ENCODE results near the gene INPP5A.

DNA sequence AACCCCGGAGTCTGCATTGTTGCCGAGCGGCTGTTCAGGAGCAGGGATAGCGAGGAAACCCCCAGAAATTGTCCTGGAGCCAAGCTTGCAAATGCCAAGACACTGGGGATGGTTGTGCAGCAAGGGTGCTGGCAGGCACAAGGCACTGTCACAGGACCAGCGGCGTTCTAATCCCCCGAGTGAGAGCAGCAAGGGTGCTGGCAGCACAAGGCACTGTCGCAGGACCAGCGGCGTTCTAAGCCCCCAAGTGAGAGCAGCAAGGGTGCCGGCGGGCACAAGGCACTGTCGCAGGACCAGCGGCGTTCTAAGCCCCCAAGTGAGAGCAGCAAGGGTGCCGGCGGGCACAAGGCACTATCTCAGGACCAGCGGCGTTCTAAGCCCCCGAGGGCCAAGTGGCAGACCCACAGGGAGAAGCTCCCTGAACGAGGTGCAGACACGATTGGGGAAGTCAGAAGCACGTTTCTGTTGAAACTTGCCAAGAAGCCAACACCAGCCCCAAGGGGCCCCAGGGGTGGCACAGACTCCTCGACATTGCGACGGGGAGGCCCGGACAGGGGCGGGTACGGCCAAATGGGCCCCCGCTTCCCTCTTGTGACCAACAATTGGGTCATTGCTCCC is 40.4 kb upstream of the INPP5A start:
- TF ChIP-seq CTCF (IDR thresholded peaks at IDR 0.05 in 2 of 3, conservative IDR thresholded peaks at IDR 0.05 in 1 of 3; ENCODE audit: borderline replicate concordance in 1 of 3, insufficient read depth in 1 of 3, low read depth in 2 of 3, low read length in 2 of 3) (no peak), POLR2A (IDR thresholded peaks at IDR 0.05; ENCODE audit: borderline replicate concordance, extremely low read depth, insufficient read depth, insufficient read length) (no peak), CEBPB (IDR thresholded peaks at IDR 0.05; ENCODE audit: low read depth) (no peak), POLR2AphosphoS5 (IDR thresholded peaks at IDR 0.05; ENCODE audit: low read depth, low read length) (no peak), ZBTB33 (IDR thresholded peaks at IDR 0.05; ENCODE audit: extremely low read depth, insufficient replicate concordance, low read length) (no peak), FOSL1 (IDR thresholded peaks at IDR 0.05; ENCODE audit: low read depth) (no peak), EZH2phosphoT487 (IDR thresholded peaks at IDR 0.05; ENCODE audit: borderline replicate concordance) (no peak), ELF1 (IDR thresholded peaks at IDR 0.05; ENCODE audit: borderline replicate concordance, low read depth) (no peak), EZH2 (IDR thresholded peaks at IDR 0.05) (no peak)
- TF ChIP-seq, protein P1, sequence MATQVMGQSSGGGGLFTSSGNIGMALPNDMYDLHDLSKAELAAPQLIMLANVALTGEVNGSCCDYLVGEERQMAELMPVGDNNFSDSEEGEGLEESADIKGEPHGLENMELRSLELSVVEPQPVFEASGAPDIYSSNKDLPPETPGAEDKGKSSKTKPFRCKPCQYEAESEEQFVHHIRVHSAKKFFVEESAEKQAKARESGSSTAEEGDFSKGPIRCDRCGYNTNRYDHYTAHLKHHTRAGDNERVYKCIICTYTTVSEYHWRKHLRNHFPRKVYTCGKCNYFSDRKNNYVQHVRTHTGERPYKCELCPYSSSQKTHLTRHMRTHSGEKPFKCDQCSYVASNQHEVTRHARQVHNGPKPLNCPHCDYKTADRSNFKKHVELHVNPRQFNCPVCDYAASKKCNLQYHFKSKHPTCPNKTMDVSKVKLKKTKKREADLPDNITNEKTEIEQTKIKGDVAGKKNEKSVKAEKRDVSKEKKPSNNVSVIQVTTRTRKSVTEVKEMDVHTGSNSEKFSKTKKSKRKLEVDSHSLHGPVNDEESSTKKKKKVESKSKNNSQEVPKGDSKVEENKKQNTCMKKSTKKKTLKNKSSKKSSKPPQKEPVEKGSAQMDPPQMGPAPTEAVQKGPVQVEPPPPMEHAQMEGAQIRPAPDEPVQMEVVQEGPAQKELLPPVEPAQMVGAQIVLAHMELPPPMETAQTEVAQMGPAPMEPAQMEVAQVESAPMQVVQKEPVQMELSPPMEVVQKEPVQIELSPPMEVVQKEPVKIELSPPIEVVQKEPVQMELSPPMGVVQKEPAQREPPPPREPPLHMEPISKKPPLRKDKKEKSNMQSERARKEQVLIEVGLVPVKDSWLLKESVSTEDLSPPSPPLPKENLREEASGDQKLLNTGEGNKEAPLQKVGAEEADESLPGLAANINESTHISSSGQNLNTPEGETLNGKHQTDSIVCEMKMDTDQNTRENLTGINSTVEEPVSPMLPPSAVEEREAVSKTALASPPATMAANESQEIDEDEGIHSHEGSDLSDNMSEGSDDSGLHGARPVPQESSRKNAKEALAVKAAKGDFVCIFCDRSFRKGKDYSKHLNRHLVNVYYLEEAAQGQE (IDR thresholded peaks at IDR 0.05; ENCODE audit: low read depth) = no peak
